Mesothelial cell of epicardium (in vitro differentiated cells): Measurements from ENCODE around the gene CTNND2. TPM values are rescaled to one million over a fixed set of nuclear protein-coding genes. Genes with fewer than 3 reads are reported as not detected.

Source experiments
- DNase-seq, 2 experiments: peaks; one replicate each; pipeline ENCODE4 v3.0.0; 2021; ENCODE audit warnings: low spot score in 2 of 2; ENCODE audit not compliant: unreplicated experiment in 2 of 2
- H3K27ac Mint-ChIP-seq: 2 replicates; pipeline ENCODE4 v1.8.0; 2021; ENCODE audit warnings: mixed read lengths
- H3K27me3 Mint-ChIP-seq: 2 replicates; pipeline ENCODE4 v1.8.0; 2021; ENCODE audit warnings: low read depth, mixed read lengths
- H3K36me3 Mint-ChIP-seq: 2 replicates; pipeline ENCODE4 v1.8.0; 2021; ENCODE audit warnings: mixed read lengths
- H3K4me1 Mint-ChIP-seq: 2 replicates; pipeline ENCODE4 v1.8.0; 2021; ENCODE audit warnings: mixed read lengths
- H3K4me3 Mint-ChIP-seq: 2 replicates; pipeline ENCODE4 v1.8.0; 2021; ENCODE audit warnings: mild to moderate bottlenecking, moderate library complexity, mixed read lengths
- H3K9me3 Mint-ChIP-seq: 2 replicates; pipeline ENCODE4 v1.8.0; 2021; ENCODE audit warnings: mixed read lengths
- CTCF ChIP-seq: fragments of 200-600 bp; sonication (generic); IDR thresholded peaks from one replicate; pipeline ENCODE4 v1.5.0; 2021; ENCODE audit warnings: antibody characterized with exemption; ENCODE audit not compliant: unreplicated experiment
- total RNA-seq: library from RNA; stranded (reverse); gene quantifications from 3 replicates; pipeline ENCODE4 v1.2.1, GENCODE V29; 2021

The CTNND2 gene
- total RNA-seq, 1 donor from 2014 or later = 7.9 TPM

- peaks cover 18% of the 10 kb centered on the region for H3K9me3 Mint-ChIP-seq
- no peaks in the 10 kb centered on the region for H3K36me3 Mint-ChIP-seq
- no peak overlapping the region for H3K27ac Mint-ChIP-seq
- no peak for TF ChIP-seq CTCF
- H3K4me1 Mint-ChIP-seq = no peaks in the 10 kb centered on the region
- no peak overlapping the region for H3K4me3 Mint-ChIP-seq
- no peak for DNase-seq
- no peaks in the 10 kb centered on the region for H3K27me3 Mint-ChIP-seq
These were observed 21.5 kb upstream of the CTNND2 start for GRCh38 chr5:11925701-11926100.

- no peak for DNase-seq
- Mint-ChIP-seq H3K27ac (no peak overlapping the region), H3K36me3 (no peaks in the 10 kb centered on the region), H3K9me3 (peaks cover 18% of the 10 kb centered on the region), H3K4me1 (no peaks in the 10 kb centered on the region), H3K4me3 (no peak overlapping the region), H3K27me3 (no peaks in the 10 kb centered on the region)
- no peak for TF ChIP-seq CTCF
These were observed 18.1 kb upstream of the CTNND2 start for GRCh38 chr5:11922394-11922793.

GRCh38 chr5:11918463-11919045 is 14.3 kb upstream of the CTNND2 start:
- H3K4me3 Mint-ChIP-seq = no peak overlapping the region
- no peaks in the 10 kb centered on the region for H3K27me3 Mint-ChIP-seq
- DNase-seq = no peak
- H3K36me3 Mint-ChIP-seq = no peaks in the 10 kb centered on the region
- TF ChIP-seq CTCF = no peak
- no peak overlapping the region for H3K27ac Mint-ChIP-seq
- no peaks in the 10 kb centered on the region for H3K4me1 Mint-ChIP-seq
- peaks cover 10% of the 10 kb centered on the region for H3K9me3 Mint-ChIP-seq

- no peak for DNase-seq
- H3K27me3 Mint-ChIP-seq = peaks cover 32% of the 10 kb centered on the region
These were observed 5.2 kb upstream of the CTNND2 start for GRCh38 chr5:11909471-11909870.

GRCh38 chr5:11906497-11906896 is 2.3 kb upstream of the CTNND2 start:
- no peaks in the 10 kb centered on the region for H3K9me3 Mint-ChIP-seq
- TF ChIP-seq CTCF = no peak
- peaks cover 52% of the 10 kb centered on the region for H3K27me3 Mint-ChIP-seq
- H3K27ac Mint-ChIP-seq = no peak overlapping the region
- no peak overlapping the region for H3K4me3 Mint-ChIP-seq
- no peaks in the 10 kb centered on the region for H3K36me3 Mint-ChIP-seq
- H3K4me1 Mint-ChIP-seq = peaks cover 7% of the 10 kb centered on the region
- no peak for DNase-seq

More at GRCh38 chr5:11909471-11909870, 5.2 kb upstream of the CTNND2 start:
- Mint-ChIP-seq H3K4me1 (no peaks in the 10 kb centered on the region), H3K9me3 (peaks cover 4% of the 10 kb centered on the region), H3K27ac (no peak overlapping the region), H3K36me3 (no peaks in the 10 kb centered on the region), H3K4me3 (no peak overlapping the region)
- no peak for TF ChIP-seq CTCF

GRCh38 chr5:11905206-11905605 is 960 bp upstream of the CTNND2 start:
- DNase-seq = no peak
- Mint-ChIP-seq H3K4me3 (peak overlapping the region; percentile 56), H3K36me3 (no peaks in the 10 kb centered on the region), H3K4me1 (peaks cover 7% of the 10 kb centered on the region), H3K27ac (no peak overlapping the region), H3K9me3 (no peaks in the 10 kb centered on the region), H3K27me3 (peaks cover 60% of the 10 kb centered on the region)
- TF ChIP-seq CTCF = no peak
